ENCODE measurements around the gene METTL9. TPM values are rescaled to one million over a fixed set of nuclear protein-coding genes. Genes with fewer than 3 reads are reported as not detected.

Gene METTL9
- total and polyA plus RNA-seq, 2 of the 13 experiments (the other 11 are each of a cell fraction or from before 2014, with no cell fraction given), result 123 to 204 TPM

DNA sequence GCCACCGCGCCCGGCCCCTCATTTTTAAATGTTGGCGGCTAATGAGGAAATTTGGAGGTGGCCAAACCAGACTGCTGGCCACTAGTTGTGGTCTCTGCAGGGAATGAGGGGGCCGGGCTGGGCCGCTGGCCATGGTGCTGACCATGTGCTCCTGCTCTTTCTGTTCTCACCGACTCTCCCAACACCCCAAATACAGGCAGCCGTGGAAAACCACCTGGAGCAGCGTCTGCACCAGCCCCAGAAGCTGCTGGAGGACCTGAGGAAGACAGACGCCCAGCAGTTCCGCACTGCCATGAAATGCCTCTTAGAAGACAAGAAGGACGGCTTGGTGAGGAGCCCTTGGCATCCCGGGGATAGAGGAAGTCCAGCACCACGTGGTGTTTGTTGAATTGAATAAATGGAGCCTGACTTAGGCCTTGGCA, 85.7 kb downstream of the METTL9 start (continued):
- TF ChIP-seq AHDC1 (CRISPR knock-in tag; IDR thresholded peaks at IDR 0.05; ENCODE audit: borderline replicate concordance), result no peak
- no peak for TF ChIP-seq ZFX (CRISPR knock-in tag; IDR thresholded peaks at IDR 0.05; ENCODE audit: low read depth)
- peak; percentile 35; the same call in 1 of the 2 replicates for TF ChIP-seq FOXK1 (CRISPR knock-in tag; IDR thresholded peaks at IDR 0.05; ENCODE audit: borderline replicate concordance, low read depth)
- TF ChIP-seq, protein P1, sequence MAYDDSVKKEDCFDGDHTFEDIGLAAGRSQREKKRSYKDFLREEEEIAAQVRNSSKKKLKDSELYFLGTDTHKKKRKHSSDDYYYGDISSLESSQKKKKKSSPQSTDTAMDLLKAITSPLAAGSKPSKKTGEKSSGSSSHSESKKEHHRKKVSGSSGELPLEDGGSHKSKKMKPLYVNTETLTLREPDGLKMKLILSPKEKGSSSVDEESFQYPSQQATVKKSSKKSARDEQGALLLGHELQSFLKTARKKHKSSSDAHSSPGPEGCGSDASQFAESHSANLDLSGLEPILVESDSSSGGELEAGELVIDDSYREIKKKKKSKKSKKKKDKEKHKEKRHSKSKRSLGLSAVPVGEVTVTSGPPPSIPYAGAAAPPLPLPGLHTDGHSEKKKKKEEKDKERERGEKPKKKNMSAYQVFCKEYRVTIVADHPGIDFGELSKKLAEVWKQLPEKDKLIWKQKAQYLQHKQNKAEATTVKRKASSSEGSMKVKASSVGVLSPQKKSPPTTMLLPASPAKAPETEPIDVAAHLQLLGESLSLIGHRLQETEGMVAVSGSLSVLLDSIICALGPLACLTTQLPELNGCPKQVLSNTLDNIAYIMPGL (CRISPR knock-in tag; IDR thresholded peaks at IDR 0.05; ENCODE audit: borderline replicate concordance in 1 of 2, low read depth in 1 of 2), result no peak
- TF ChIP-seq PHB2 (IDR thresholded peaks at IDR 0.05; ENCODE audit: partially characterized antibody), result no peak
- TF ChIP-seq, protein P2, sequence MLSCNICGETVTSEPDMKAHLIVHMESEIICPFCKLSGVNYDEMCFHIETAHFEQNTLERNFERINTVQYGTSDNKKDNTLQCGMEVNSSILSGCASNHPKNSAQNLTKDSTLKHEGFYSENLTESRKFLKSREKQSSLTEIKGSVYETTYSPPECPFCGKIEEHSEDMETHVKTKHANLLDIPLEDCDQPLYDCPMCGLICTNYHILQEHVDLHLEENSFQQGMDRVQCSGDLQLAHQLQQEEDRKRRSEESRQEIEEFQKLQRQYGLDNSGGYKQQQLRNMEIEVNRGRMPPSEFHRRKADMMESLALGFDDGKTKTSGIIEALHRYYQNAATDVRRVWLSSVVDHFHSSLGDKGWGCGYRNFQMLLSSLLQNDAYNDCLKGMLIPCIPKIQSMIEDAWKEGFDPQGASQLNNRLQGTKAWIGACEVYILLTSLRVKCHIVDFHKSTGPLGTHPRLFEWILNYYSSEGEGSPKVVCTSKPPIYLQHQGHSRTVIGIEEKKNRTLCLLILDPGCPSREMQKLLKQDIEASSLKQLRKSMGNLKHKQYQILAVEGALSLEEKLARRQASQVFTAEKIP (CRISPR knock-in tag; IDR thresholded peaks at IDR 0.05; ENCODE audit: borderline replicate concordance), result no peak
- no peak for TF ChIP-seq PHF21A (CRISPR knock-in tag; IDR thresholded peaks at IDR 0.05)
- TF ChIP-seq ZNF703 (CRISPR knock-in tag; IDR thresholded peaks at IDR 0.05; ENCODE audit: borderline replicate concordance), result no peak
- no peak for TF ChIP-seq FOSL2 (CRISPR knock-in tag; IDR thresholded peaks at IDR 0.05)
- TF ChIP-seq, protein P3, sequence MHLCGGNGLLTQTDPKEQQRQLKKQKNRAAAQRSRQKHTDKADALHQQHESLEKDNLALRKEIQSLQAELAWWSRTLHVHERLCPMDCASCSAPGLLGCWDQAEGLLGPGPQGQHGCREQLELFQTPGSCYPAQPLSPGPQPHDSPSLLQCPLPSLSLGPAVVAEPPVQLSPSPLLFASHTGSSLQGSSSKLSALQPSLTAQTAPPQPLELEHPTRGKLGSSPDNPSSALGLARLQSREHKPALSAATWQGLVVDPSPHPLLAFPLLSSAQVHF (CRISPR knock-in tag; IDR thresholded peaks at IDR 0.05), result no peak
- TF ChIP-seq, protein P4, sequence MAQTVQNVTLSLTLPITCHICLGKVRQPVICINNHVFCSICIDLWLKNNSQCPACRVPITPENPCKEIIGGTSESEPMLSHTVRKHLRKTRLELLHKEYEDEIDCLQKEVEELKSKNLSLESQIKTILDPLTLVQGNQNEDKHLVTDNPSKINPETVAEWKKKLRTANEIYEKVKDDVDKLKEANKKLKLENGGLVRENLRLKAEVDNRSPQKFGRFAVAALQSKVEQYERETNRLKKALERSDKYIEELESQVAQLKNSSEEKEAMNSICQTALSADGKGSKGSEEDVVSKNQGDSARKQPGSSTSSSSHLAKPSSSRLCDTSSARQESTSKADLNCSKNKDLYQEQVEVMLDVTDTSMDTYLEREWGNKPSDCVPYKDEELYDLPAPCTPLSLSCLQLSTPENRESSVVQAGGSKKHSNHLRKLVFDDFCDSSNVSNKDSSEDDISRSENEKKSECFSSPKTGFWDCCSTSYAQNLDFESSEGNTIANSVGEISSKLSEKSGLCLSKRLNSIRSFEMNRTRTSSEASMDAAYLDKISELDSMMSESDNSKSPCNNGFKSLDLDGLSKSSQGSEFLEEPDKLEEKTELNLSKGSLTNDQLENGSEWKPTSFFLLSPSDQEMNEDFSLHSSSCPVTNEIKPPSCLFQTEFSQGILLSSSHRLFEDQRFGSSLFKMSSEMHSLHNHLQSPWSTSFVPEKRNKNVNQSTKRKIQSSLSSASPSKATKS (CRISPR knock-in tag; IDR thresholded peaks at IDR 0.05), result no peak
- no peak for TF ChIP-seq JDP2 (CRISPR knock-in tag; IDR thresholded peaks at IDR 0.05; ENCODE audit: borderline replicate concordance)
- TF ChIP-seq KMT2A (CRISPR knock-in tag; IDR thresholded peaks at IDR 0.05), result no peak
- TF ChIP-seq MEIS2 (CRISPR knock-in tag; IDR thresholded peaks at IDR 0.05), result no peak
- peak; percentile 54; the same call in 1 of the 2 replicates for TF ChIP-seq ZBTB7B (CRISPR knock-in tag; IDR thresholded peaks at IDR 0.05)
- no peak for TF ChIP-seq ZBTB3 (CRISPR knock-in tag; IDR thresholded peaks at IDR 0.05; ENCODE audit: borderline replicate concordance, low read depth)
- TF ChIP-seq MED8 (CRISPR knock-in tag; IDR thresholded peaks at IDR 0.05; ENCODE audit: insufficient replicate concordance), result no peak
- TF ChIP-seq ZSCAN29 (CRISPR knock-in tag; conservative IDR thresholded peaks at IDR 0.05), result no peak

Data from HepG2 (cell line).